Thyroid gland (tissue), 4 donors: ENCODE measurements around the gene ADAMTS9. TPM values are rescaled to one million over a fixed set of nuclear protein-coding genes. Genes with fewer than 3 reads are reported as not detected.

Source experiments
- DNase-seq, 2 donors: peaks; one replicate each; pipeline ENCODE4 v3.0.0-alpha.2; 2019
- H3K27ac ChIP-seq, 3 donors: fragments of 200-600 bp; sonication (generic); 1 replicate in 2 of 3; 2 replicates in 1 of 3; pipeline ENCODE4 v1.5.1; 2016 to 2019; ENCODE audit warnings: mild to moderate bottlenecking in 1 of 3, moderate library complexity in 1 of 3
- H3K27me3 ChIP-seq: fragments of 200-600 bp; sonication (generic); one replicate; pipeline ENCODE4 v1.5.1; 2019
- H3K36me3 ChIP-seq, 2 donors: fragments of 200-600 bp; sonication (generic); one replicate each; pipeline ENCODE4 v1.5.1; 2016 to 2019
- H3K4me1 ChIP-seq, 2 donors: fragments of 200-600 bp; sonication (generic); one replicate each; pipeline ENCODE4 v1.5.1; 2017 to 2019
- H3K4me3 ChIP-seq, 3 donors: fragments of 200-600 bp; sonication (generic); replicated peaks in 1 of 3; 1 replicate in 2 of 3; 2 replicates in 1 of 3; pipeline ENCODE4 v1.5.1; 2016; ENCODE audit warnings: mild to moderate bottlenecking in 1 of 3
- H3K9me3 ChIP-seq: fragments of 200-600 bp; sonication (generic); one replicate; pipeline ENCODE4 v1.5.1; 2017
- CTCF ChIP-seq, 6 experiments: fragments of 200-600 bp in 3 of 6; fragments of 450-650 bp in 3 of 6; sonication (generic) in 3 of 6; IDR thresholded peaks; one replicate each; pipeline ENCODE4 v1.5.1; 2016 to 2019; ENCODE audit warnings: antibody characterized with exemption in 6 of 6, mild to moderate bottlenecking in 2 of 6, inconsistent platforms in 1 of 6, moderate library complexity in 1 of 6
- POLR2A ChIP-seq, 2 donors: fragments of 450-650 bp; IDR thresholded peaks; one replicate each; pipeline ENCODE4 v1.6.1; 2017; ENCODE audit warnings: antibody characterized with exemption in 2 of 2, mild to moderate bottlenecking in 2 of 2, moderate library complexity in 1 of 2
- WGBS, 2 donors: methylation state at CpG; one replicate each; pipeline ENCODE4 v1.1.5; 2017; 5-methylcytosine and 5-hydroxymethylcytosine counted together
- intact Hi-C: fragments of 100-400 bp; cut with DNase I; formaldehyde crosslinking; loops from one replicate; pipeline ENCODE4 v1.15.1; 2023
- total RNA-seq, 4 donors: library from RNA; depleted of rRNA; stranded (reverse); fragments of >200 nt; gene quantifications; one replicate each; pipeline ENCODE4 v1.2.3, GENCODE V29; 2016

The ADAMTS9 gene
- total RNA-seq, 4 donors from 2014 or later, result 20.2 to 142 (median 74.9) TPM

GRCh38 chr3:64561325-64561843, 126.4 kb downstream of the ADAMTS9 start:
- intact Hi-C loops, result no loop called here

DNA sequence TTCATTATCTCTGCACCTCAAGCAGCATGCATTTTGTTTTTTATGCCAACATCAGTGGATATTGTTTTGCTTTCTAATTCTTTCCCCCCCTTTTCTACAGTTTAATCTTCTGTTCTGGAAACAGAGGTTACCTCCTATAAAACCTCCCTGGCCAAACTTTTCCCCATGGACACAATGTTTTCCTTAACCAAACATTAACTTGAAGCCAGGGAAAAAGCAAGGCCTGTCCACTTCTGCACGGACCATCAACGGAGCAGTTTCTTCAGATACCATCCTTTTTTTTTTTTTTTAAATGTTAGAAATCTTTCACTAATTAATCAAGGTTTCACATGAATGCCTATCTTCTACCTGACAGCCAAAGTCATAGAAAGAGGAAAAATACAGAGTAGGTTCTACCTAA, 127.0 kb downstream of the ADAMTS9 start:
- intact Hi-C loops, result no loop called here
- Histone ChIP-seq H3K36me3 (peaks cover 0 to 3% of the 10 kb centered on the region in 2 donors), H3K9me3 (no peaks in the 10 kb centered on the region), H3K4me1 (no peaks in the 10 kb centered on the region), H3K27ac (no peak overlapping the region), H3K4me3 (no peak overlapping the region), H3K27me3 (no peaks in the 10 kb centered on the region)
- no peak for DNase-seq
- no peak for TF ChIP-seq CTCF (IDR thresholded peaks at IDR 0.05)
- TF ChIP-seq POLR2A (IDR thresholded peaks at IDR 0.05), result no peak
- 78 to 89% methylated on average over 2 of the region's 2 CpGs for WGBS, 2 donors

More at GRCh38 chr3:64561325-64561843, 126.4 kb downstream of the ADAMTS9 start:
- Histone ChIP-seq H3K4me3 (no peak overlapping the region), H3K36me3 (peaks cover 0 to 3% of the 10 kb centered on the region in 2 donors), H3K27ac (no peak overlapping the region), H3K27me3 (no peaks in the 10 kb centered on the region), H3K9me3 (no peaks in the 10 kb centered on the region), H3K4me1 (no peaks in the 10 kb centered on the region)
- 85 to 89% methylated on average over 22 of the region's 22 CpGs for WGBS, 2 donors
- TF ChIP-seq CTCF (IDR thresholded peaks at IDR 0.05) (no peak), POLR2A (IDR thresholded peaks at IDR 0.05) (no peak)
- DNase-seq, result no peak

DNA sequence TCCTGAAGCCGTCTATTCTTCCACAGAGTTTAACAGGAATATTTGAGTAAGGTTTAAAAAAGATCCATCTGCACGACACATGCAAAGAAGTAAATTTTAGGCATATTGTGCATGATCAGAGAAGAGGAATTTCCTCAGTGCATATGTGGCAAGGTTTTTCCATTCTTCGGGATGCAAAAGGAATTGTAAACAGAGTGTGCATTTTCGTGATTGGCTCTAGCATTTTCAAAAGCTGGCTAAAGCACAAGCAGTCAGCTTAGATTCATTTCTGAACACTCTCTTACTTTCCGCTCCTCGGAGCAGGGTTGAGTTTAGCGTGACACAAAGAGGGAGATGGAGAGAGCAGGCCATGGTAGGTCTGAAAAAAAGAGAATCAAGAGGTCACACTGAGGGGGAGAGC, 128.2 kb downstream of the ADAMTS9 start:
- TF ChIP-seq POLR2A (IDR thresholded peaks at IDR 0.05) (no peak), CTCF (IDR thresholded peaks at IDR 0.05) (no peak)
- no peak overlapping the region for H3K4me3 ChIP-seq
- WGBS, 2 donors, result 91 to 93% methylated on average over 7 of the region's 7 CpGs

GRCh38 chr3:64556046-64556445, 131.8 kb downstream of the ADAMTS9 start:
- WGBS, 2 donors, result 97 to 99% methylated on average over 3 of the region's 3 CpGs
- DNase-seq, result no peak
- Histone ChIP-seq H3K4me1 (no peaks in the 10 kb centered on the region), H3K9me3 (no peaks in the 10 kb centered on the region), H3K4me3 (no peak overlapping the region), H3K27me3 (no peaks in the 10 kb centered on the region), H3K36me3 (peaks cover 0 to 3% of the 10 kb centered on the region in 2 donors), H3K27ac (no peak overlapping the region)
- intact Hi-C loops, result no loop called here
- TF ChIP-seq CTCF (IDR thresholded peaks at IDR 0.05) (no peak), POLR2A (IDR thresholded peaks at IDR 0.05) (no peak)

More for the DNA sequence above, 128.2 kb downstream of the ADAMTS9 start:
- DNase-seq, result no peak
- Histone ChIP-seq H3K27ac (no peak overlapping the region), H3K27me3 (no peaks in the 10 kb centered on the region), H3K36me3 (peaks cover 0 to 3% of the 10 kb centered on the region in 2 donors), H3K4me1 (no peaks in the 10 kb centered on the region), H3K9me3 (no peaks in the 10 kb centered on the region)
- intact Hi-C loops, result no loop called here

DNA sequence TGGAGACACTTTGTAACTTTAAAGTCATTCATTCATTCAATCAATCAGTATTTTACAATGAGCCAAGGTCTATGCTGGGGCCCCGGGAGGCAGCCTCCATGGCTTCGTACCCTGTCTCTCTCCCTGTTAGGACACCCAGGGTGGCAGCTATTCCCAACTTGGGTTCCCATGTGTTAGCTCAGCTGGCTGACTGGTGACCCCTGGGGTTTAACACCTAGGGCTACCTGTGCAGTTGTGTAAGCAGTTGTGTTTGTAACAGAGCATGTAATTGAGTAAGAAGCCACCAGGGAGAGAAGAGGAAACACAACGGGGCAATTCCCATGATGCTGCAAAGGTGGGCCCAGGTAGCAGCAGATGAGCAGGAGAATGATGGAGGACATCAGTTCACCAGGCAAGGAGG, 132.4 kb downstream of the ADAMTS9 start:
- TF ChIP-seq POLR2A (IDR thresholded peaks at IDR 0.05) (no peak), CTCF (IDR thresholded peaks at IDR 0.05) (no peak)
- no peaks in the 10 kb centered on the region for H3K27me3 ChIP-seq
- no peak overlapping the region for H3K4me3 ChIP-seq
- intact Hi-C loops, result no loop called here
- H3K9me3 ChIP-seq, result no peaks in the 10 kb centered on the region
- H3K36me3 ChIP-seq, result peaks cover 0 to 3% of the 10 kb centered on the region in 2 donors
- H3K27ac ChIP-seq, result no peak overlapping the region
- no peaks in the 10 kb centered on the region for H3K4me1 ChIP-seq
- WGBS, 2 donors, result 79 to 84% methylated on average over 3 of the region's 3 CpGs
- no peak for DNase-seq
